A549 (cell line): ENCODE results near the gene CSPG4.

Experiments
- CTCF ChIP-seq: fragments of >200 bp; sonication (Bioruptor Twin); formaldehyde crosslinking; IDR thresholded peaks from 3 replicates; pipeline ENCODE4 v1.5.1; 2016
- EHMT2 ChIP-seq: fragments of 200-600 bp; sonication (generic); IDR thresholded peaks from 2 replicates; pipeline ENCODE4 v1.6.1; 2016; ENCODE audit warnings: antibody characterized with exemption, low read depth, mild to moderate bottlenecking, moderate library complexity
- EP300 ChIP-seq, 2 experiments: fragments of >200 bp; sonication (Bioruptor Twin); formaldehyde crosslinking; IDR thresholded peaks; 2 replicates in 1 of 2; 3 replicates in 1 of 2; pipeline ENCODE4 v1.6.1; 2016 to 2017
- ESRRA ChIP-seq: fragments of 150-350 bp; IDR thresholded peaks from 2 replicates; pipeline ENCODE4 v1.6.1; 2014; ENCODE audit warnings: mild to moderate bottlenecking, low read length, borderline replicate concordance
- JUN ChIP-seq, 2 experiments: fragments of >200 bp; sonication (Bioruptor Twin); formaldehyde crosslinking; IDR thresholded peaks; 2 replicates in 1 of 2; 3 replicates in 1 of 2; pipeline ENCODE4 v1.6.1; 2016 to 2017
- KDM1A ChIP-seq: fragments of 200-600 bp; sonication (generic); IDR thresholded peaks from 2 replicates; pipeline ENCODE4 v1.6.1; 2016; ENCODE audit warnings: low read depth, mild to moderate bottlenecking
- POLR2A ChIP-seq: IDR thresholded peaks from 2 replicates; pipeline ENCODE4 v1.6.1; 2012; ENCODE audit warnings: mild to moderate bottlenecking, low read length
- RCOR1 ChIP-seq: fragments of 150-350 bp; IDR thresholded peaks from 2 replicates; pipeline ENCODE4 v1.6.1; 2014; ENCODE audit warnings: antibody characterized with exemption, low read length, low read depth
- RFX5 ChIP-seq: fragments of 450-650 bp; IDR thresholded peaks from 2 replicates; pipeline ENCODE4 v1.7.1; 2014; ENCODE audit warnings: antibody characterized with exemption, mild to moderate bottlenecking, moderate library complexity
- USF2 ChIP-seq: fragments of 450-650 bp; IDR thresholded peaks from 2 replicates; pipeline ENCODE4 v1.6.1; 2014; ENCODE audit warnings: antibody characterized with exemption
- ZC3H11A ChIP-seq: fragments of 450-650 bp; IDR thresholded peaks from 2 replicates; pipeline ENCODE4 v1.6.1; 2014; ENCODE audit warnings: antibody characterized with exemption, mild to moderate bottlenecking
- ZNF302 ChIP-seq: fragments of 250-450 bp; sonication (Bioruptor Pico); IDR thresholded peaks from 2 replicates; pipeline ENCODE4 v1.9.0; 2021; ENCODE audit warnings: inconsistent platforms, mild to moderate bottlenecking, moderate library complexity

DNA sequence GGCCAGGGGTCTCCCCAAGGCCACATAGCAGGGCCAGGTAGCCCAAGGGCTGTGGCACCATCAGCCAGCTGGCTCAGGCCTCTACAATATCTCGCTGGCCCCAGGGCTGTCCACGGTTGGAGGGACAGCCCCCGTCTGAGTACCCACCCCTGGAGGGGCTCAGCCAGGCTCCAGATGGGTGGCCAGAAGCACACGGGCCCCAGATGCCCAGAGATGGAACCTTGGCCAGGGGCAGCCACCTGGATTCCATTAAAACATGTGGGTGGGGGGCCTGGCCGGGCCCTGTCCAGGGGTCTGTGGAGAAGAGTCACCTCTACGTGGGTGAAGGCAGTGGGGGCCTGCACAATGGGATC, 8.4 kb downstream of the CSPG4 start:
- TF ChIP-seq EHMT2 (no peak), RFX5 (no peak), EP300 (IDR thresholded peaks at IDR 0.05) (no peak), ZC3H11A (no peak), ESRRA (no peak), RCOR1 (no peak), JUN (IDR thresholded peaks at IDR 0.05) (no peak), KDM1A (no peak), CTCF (no peak), ZNF302 (CRISPR knock-in tag) (no peak), USF2 (no peak), POLR2A (no peak)
